GM12865 (cell line): ENCODE data around the gene DPH1.

Experiments
- DNase-seq: peaks from one replicate; pipeline ENCODE4 v3.0.0; 2010; ENCODE audit warnings: low read depth
- H3K4me3 ChIP-seq: 2 replicates; pipeline ENCODE4 v1.5.1; 2011; ENCODE audit warnings: mild to moderate bottlenecking, low read depth, low read length, control low read depth
- TF ChIP-seq, protein P1 (sequence below): IDR thresholded peaks from 2 replicates; pipeline ENCODE4 v1.5.1; 2011; ENCODE audit warnings: low read length, control low read depth, low read depth, inconsistent platforms; ENCODE audit not compliant: insufficient read depth; ENCODE audit errors: missing control alignments

DPH1 gene

GRCh38 chr17:2068031-2068518, 38.1 kb downstream of the DPH1 start:
- TF ChIP-seq, protein P1, sequence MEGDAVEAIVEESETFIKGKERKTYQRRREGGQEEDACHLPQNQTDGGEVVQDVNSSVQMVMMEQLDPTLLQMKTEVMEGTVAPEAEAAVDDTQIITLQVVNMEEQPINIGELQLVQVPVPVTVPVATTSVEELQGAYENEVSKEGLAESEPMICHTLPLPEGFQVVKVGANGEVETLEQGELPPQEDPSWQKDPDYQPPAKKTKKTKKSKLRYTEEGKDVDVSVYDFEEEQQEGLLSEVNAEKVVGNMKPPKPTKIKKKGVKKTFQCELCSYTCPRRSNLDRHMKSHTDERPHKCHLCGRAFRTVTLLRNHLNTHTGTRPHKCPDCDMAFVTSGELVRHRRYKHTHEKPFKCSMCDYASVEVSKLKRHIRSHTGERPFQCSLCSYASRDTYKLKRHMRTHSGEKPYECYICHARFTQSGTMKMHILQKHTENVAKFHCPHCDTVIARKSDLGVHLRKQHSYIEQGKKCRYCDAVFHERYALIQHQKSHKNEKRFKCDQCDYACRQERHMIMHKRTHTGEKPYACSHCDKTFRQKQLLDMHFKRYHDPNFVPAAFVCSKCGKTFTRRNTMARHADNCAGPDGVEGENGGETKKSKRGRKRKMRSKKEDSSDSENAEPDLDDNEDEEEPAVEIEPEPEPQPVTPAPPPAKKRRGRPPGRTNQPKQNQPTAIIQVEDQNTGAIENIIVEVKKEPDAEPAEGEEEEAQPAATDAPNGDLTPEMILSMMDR, result no peak
- no peak overlapping the region for H3K4me3 ChIP-seq
- DNase-seq, result no peak

DNA sequence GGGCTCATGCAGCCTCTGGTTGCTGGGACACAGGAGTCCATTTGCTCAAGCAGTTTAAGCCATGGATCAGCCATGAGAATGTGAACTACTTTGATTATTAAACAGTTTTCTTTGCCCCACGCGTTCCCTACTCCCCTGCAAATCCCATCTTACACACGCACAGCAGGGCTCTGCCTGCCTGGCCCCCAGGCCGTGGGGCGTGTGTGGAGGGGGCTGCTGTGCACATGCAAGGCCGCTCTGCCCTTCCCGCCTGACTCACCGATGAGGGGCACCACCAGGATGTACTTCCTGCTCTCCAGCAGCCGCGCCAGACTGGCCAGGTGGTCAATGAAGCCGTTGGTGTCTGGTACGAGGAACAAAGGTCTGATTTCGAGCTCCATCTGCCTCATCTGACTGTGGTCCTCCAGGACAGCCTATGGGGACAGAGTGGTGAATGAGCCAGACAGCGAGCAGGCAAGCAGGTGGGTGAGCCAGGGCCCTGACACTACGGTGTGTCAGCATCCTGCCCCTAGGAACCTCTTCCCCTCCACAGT, 38.6 kb downstream of the DPH1 start:
- H3K4me3 ChIP-seq, result no peak overlapping the region
- DNase-seq, result no peak
- TF ChIP-seq, protein P1, result no peak

DNA sequence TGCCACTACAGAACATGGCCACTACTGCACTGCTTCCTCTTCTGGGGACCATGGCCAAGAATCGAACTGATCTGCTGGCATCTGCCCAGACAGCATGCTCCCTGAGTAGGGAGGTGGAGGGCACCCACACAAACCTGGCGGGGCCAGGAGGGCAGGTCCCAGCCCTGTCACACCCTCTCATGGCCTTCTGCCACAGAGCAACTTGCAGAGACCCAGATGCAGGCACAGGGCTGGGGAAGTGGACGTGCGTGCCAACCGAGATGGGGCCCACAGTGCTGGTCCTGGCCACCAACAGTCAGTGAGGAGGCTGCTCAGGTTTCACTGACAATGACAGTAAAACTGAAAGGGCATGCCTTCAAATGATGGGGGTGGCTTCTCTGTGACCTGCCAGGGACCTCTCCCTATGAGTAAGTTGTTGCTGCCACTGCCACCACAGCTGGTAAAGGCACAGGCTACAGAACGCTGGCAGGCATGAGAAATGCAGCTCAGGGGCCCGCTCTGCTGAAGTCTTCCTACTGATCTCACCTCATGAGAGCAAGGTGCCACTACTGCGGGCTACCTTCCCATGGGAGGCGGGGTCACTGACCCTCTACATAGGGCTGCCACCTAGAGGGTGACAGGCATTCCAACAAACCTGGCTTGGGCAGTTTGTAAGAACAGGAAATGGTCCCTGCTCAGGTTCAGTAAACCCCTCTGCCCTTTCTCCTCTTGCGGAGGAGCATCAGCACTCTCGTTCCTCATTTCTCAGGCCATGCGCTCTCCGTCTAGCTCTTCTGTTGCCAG, 40.5 kb downstream of the DPH1 start:
- H3K4me3 ChIP-seq, result peak overlapping the region; percentile 17
- TF ChIP-seq, protein P1, result peak; percentile 10
- DNase-seq, result peak; percentile 97

DNA sequence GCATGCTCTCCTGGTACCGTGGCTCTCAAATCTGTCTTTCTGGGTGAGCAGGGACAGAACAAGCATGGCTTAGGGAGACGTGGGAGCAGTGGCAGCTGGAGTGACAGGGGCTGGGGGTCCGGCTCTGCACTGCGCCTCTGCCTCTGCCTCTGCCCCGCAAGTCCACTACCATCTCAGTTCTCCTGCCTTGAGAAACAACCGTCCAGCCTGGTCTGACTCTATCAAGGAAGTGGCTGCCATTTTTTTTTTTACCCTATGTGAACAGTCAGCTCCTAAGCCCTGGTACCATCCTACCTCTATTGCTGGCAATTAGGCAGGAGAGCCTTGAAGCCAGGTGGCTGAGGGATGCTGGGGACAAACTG, 41.1 kb downstream of the DPH1 start:
- peak overlapping the region; percentile 8; the same call in 1 of the 2 replicates for H3K4me3 ChIP-seq
- DNase-seq, result no peak
- TF ChIP-seq, protein P1, result no peak

- DNase-seq, result no peak
These were observed 41.7 kb downstream of the DPH1 start for GRCh38 chr17:2071455-2072281.

GRCh38 chr17:2074919-2075318, 45.0 kb downstream of the DPH1 start:
- TF ChIP-seq, protein P1, result no peak
- DNase-seq, result no peak
- no peak overlapping the region for H3K4me3 ChIP-seq

More at GRCh38 chr17:2071455-2072281, 41.7 kb downstream of the DPH1 start:
- TF ChIP-seq, protein P1, result no peak
- H3K4me3 ChIP-seq, result no peak overlapping the region
